ENCODE data around the gene SCIMP.
"Not testable (repeated sequence)": the region's sequence is repeated elsewhere in the genome, so short reads cannot be mapped to it uniquely, and the experiment has no call there.

SCIMP gene

GRCh38 chr17:5183410-5183793 lies 51.3 kb downstream of the SCIMP start:
- no peak for DNase-seq

GRCh38 chr17:5182597-5183409 lies 51.9 kb downstream of the SCIMP start:
- DNase-seq: no peak

GRCh38 chr17:5181509-5182305 lies 53.0 kb downstream of the SCIMP start:
- DNase-seq: no peak

GRCh38 chr17:5179003-5179402 lies 55.7 kb downstream of the SCIMP start:
- DNase-seq: no peak

- DNase-seq: not testable (repeated sequence)
Measured at GRCh38 chr17:5175027-5175426, 59.6 kb downstream of the SCIMP start.

GRCh38 chr17:5165791-5166564 lies 68.7 kb downstream of the SCIMP start:
- DNase-seq: not testable (repeated sequence)

- no peak for DNase-seq
Measured at GRCh38 chr17:5164436-5164835, 70.2 kb downstream of the SCIMP start.

GRCh38 chr17:5161793-5162192 lies 72.9 kb downstream of the SCIMP start:
- not testable (repeated sequence) for DNase-seq

- not testable (repeated sequence) for DNase-seq
Measured at GRCh38 chr17:5160702-5161101, 74.0 kb downstream of the SCIMP start.
